SK-N-MC (cell line): ENCODE data around the gene THAP7.

ENCODE experiments used
- DNase-seq: peaks from one replicate; pipeline ENCODE4 v3.0.0-alpha.2; 2011; ENCODE audit warnings: low read depth, low spot score
- H3K27ac ChIP-seq: fragments of 200-600 bp; sonication (generic); 2 replicates; pipeline ENCODE4 v1.5.1; 2016; ENCODE audit warnings: mixed run types
- H3K36me3 ChIP-seq: fragments of 200-600 bp; sonication (generic); 2 replicates; pipeline ENCODE4 v1.6.1; 2017; ENCODE audit warnings: antibody characterized with exemption, low read length, mixed read lengths; ENCODE audit not compliant: insufficient read depth
- H3K4me3 ChIP-seq: fragments of 200-600 bp; sonication (generic); 2 replicates; pipeline ENCODE4 v1.5.1; 2016
- H3K9ac ChIP-seq: fragments of 200-600 bp; sonication (generic); 2 replicates; pipeline ENCODE4 v1.8.0; 2017; ENCODE audit warnings: mixed run types, mixed read lengths; ENCODE audit not compliant: insufficient read length
- H3K9me3 ChIP-seq: fragments of 200-600 bp; sonication (generic); 2 replicates; pipeline ENCODE4 v1.6.1; 2017; ENCODE audit warnings: low read depth, mild to moderate bottlenecking, antibody characterized with exemption, low read length, moderate library complexity, mixed read lengths
- EZH2 ChIP-seq: fragments of 200-600 bp; sonication (generic); IDR thresholded peaks from one replicate; pipeline ENCODE4 v1.6.1; 2017; ENCODE audit warnings: antibody characterized with exemption
- FOXP2 ChIP-seq: optimal IDR thresholded peaks from 2 replicates; pipeline ENCODE3; 2011; ENCODE audit warnings: mild to moderate bottlenecking, moderate library complexity; ENCODE audit not compliant: insufficient read depth; ENCODE audit errors: extremely low read length, control extremely low read depth
- POLR2AphosphoS5 ChIP-seq: IDR thresholded peaks from 2 replicates; pipeline ENCODE4 v1.6.1; 2012; ENCODE audit warnings: mild to moderate bottlenecking, low read depth, low read length, borderline replicate concordance

THAP7 gene

DNA sequence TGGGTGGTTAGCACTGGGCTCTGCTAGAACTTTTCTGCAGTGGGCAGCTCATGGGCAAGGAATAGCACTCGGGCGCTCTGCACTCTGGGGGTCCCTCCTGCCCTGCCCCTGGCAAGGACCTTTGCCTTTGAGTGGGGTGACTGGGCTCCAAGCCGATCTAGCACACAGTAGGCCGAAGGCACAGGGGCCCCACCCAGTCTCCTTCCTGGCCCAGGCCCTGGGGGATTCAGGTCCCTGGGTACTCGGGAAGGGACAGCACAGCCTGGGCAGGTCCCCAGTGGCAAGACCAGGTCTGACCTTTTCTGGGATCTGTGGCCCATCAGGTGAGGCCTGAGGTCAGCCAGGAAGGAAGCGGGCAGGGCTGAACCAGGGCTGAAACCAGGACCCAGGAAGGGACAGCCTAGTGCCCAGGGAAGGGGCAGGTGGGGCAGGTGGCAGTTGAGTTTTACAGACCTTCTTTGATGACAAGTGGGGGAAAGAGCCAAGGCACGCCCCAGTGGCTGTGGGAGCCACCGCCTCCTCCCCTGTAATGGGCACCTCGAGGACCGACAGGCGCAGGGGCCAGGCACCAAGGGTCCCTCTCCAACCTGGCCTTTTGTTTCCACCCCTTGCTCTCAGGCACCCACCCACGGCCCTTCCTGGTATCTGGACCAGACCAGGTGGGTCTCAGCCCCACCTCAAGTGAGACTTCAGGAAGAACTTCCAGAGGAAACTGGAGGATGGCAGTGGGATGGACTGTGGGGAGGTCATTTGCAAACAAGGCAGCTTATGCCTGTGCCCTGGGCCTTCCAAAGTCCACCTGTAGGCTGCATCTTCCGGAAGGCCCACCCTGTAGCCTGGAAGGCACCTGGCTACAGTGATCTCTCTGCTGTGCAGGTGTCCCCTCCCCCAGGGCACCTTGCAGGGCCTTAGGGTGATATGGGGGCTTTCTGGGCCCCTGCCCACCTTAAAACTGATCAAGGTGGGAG, 35.7 kb downstream of the THAP7 start:
- no peak overlapping the region for H3K4me3 ChIP-seq
- TF ChIP-seq EZH2 (no peak), FOXP2 (no peak), POLR2AphosphoS5 (no peak)
- DNase-seq, result no peak
- H3K9ac ChIP-seq, result no peak overlapping the region
- no peaks in the 10 kb centered on the region for H3K36me3 ChIP-seq
- H3K27ac ChIP-seq, result no peak overlapping the region
- H3K9me3 ChIP-seq, result no peaks in the 10 kb centered on the region

DNA sequence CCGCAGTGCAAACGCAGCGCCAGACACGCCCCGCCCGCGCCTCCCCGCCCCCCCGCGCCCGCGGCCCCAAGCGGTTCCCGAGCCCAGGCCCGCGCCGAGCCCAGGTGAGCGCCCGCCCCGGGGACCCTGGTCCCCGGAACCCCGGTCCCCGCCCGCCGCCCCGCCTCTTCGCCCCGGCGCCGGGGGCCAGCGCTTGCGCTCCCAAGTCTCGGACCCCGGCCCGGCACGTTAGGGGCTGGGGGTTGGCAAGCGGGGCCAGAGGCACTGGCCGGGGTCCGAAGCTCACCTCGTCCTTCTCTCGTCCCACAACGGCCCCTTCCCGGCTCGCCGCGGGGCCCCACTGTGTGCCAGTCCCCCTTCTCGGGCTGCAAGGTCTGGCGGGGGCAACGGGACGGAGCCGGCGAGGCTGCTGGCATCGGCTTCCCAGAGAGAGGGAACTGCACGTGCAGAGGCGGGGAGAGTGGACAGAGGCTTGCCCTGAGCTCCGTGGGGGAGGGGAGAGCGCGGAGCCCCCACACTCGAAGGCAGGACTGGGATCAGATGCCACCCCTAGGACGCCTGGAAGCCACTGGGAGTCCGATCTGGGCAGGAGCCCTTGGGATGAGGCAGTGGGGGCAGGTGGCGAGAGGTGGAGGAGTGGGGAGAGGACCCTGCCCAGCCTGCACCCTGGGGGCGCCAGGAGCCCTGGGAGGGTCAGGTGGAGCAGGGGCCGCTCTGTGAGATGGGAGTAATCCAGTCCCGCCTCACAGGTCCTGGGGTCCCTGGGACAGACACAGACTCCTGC, 36.6 kb downstream of the THAP7 start:
- Histone ChIP-seq H3K36me3 (no peaks in the 10 kb centered on the region), H3K9me3 (no peaks in the 10 kb centered on the region), H3K27ac (no peak overlapping the region), H3K9ac (no peak overlapping the region), H3K4me3 (no peak overlapping the region)
- DNase-seq, result no peak
- TF ChIP-seq EZH2 (no peak), FOXP2 (no peak), POLR2AphosphoS5 (no peak)

DNA sequence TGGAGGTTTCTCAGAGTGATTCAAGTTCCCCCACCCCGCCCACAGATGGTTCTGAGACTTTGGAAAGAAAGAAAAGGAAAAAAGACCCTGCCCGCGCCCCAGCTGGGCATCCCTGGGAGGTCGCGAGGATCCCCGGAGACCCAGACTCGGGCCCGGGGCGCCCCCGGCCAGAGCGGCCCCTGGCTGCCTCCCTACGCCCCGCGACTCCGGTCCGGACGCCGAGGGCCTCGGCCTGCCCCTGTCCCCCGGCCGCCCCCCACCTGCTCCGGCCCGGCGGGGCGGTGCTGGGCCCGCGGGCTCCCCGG, 37.2 kb downstream of the THAP7 start:
- no peak overlapping the region for H3K9ac ChIP-seq
- no peak overlapping the region for H3K4me3 ChIP-seq
- no peak for DNase-seq
- TF ChIP-seq FOXP2 (no peak), POLR2AphosphoS5 (no peak), EZH2 (no peak)
- H3K9me3 ChIP-seq, result no peaks in the 10 kb centered on the region
- H3K36me3 ChIP-seq, result no peaks in the 10 kb centered on the region
- no peak overlapping the region for H3K27ac ChIP-seq

DNA sequence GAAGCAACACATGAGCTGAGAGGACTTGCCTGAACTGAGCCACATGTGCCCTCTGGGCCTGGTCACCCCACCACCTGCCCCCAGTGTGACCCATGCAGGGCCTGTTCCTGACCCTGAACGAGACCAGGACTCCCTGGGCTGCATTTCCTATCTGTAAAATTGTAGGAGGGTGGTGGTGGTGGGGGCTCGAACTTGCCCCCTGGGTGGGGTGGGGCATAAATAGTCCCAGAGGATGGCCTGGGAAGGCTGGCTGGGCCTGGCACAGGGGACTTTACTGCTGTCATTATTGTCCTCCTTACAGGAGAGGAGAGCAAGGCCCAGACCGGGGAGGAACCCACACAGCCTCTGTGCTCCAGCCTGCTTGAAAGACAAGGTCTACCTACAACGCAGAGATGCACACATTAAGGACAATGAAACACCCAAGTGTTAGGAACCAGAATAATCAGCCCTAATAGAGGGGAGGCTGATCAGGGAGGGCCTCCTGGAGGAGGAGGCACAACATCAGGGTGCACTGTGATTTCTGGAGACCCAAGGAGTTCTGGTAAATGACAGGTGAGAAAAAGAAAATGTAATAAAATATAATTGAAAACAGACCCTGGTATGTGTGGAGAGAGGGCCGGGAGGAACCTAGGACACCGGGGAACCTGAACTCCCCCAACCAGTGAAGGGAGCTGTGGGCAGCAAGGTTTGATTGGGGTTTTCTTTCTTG, 37.7 kb downstream of the THAP7 start:
- Histone ChIP-seq H3K9ac (no peak overlapping the region), H3K4me3 (no peak overlapping the region), H3K36me3 (no peaks in the 10 kb centered on the region), H3K27ac (no peak overlapping the region), H3K9me3 (no peaks in the 10 kb centered on the region)
- no peak for DNase-seq
- TF ChIP-seq POLR2AphosphoS5 (no peak), EZH2 (no peak), FOXP2 (no peak)

DNA sequence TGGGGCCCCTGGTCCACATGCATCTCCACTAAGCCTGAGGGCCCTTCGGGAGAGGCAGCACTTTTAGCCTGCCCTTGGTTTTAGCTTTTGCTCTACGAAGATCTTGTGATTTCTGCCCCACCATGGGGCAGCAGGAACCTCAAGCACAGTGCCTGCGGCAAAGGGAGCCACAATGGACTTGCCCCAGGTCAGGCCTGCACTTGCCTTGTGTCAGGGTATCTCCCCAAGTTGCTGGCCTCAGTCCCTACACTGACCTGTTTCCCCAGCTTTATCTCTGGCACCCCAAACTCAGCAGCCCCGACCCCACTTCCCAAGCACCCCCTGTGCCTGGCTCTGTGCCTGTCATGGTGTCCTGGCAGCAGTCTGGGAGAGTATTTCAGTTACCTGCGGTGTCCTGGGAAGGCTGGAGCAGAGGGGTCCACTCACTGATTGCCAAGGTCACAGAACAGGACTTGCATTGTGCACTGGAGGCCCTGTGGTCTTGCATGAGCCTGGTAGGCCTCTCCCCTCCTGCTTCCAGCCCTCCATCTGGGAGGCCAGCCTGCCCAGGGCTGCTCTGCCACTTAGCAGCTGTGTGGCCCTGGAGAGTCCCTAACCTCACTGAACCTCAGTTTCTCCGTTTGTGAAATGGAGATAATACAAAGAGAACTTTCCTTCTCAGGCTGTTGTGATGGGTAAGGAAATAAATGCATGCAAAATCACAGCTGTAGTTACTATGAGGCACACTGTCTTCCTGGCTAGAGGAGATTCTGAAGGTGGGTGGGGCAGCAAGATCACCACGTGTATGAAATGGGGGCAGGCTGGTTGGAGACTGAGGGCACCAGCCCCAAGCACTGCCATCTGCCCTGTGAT, 38.5 kb downstream of the THAP7 start:
- no peak for TF ChIP-seq FOXP2
- no peak for TF ChIP-seq EZH2
- TF ChIP-seq POLR2AphosphoS5, result no peak
- H3K36me3 ChIP-seq, result no peaks in the 10 kb centered on the region
- no peak overlapping the region for H3K4me3 ChIP-seq
- no peak for DNase-seq
- H3K9me3 ChIP-seq, result no peaks in the 10 kb centered on the region
- H3K27ac ChIP-seq, result no peak overlapping the region
- no peak overlapping the region for H3K9ac ChIP-seq

DNA sequence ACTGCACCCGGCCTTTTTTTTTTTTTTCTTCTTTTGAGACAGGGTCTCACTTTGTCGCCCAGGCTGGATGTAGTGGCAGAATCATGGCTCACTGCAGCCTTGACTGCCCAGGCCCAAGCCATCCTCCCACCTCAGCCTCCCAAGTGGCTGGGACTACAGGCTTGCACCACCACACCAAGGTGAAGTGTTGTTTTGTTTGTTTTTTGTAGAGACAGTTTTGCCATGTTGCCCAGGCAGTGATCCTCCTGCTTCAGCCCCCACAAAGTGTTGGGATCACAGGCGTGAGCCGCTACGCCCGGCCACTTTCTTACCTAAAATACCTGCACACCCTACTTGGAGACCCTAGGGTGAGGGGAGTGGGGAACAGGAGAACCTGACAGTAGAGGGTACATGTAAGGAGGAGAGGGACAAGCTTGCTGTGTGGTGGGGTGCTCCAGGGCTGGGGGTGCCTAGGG, 39.4 kb downstream of the THAP7 start:
- no peaks in the 10 kb centered on the region for H3K9me3 ChIP-seq
- no peak overlapping the region for H3K9ac ChIP-seq
- no peak for DNase-seq
- no peak overlapping the region for H3K4me3 ChIP-seq
- no peak overlapping the region for H3K27ac ChIP-seq
- no peaks in the 10 kb centered on the region for H3K36me3 ChIP-seq
- TF ChIP-seq FOXP2 (no peak), POLR2AphosphoS5 (no peak), EZH2 (no peak)

DNA sequence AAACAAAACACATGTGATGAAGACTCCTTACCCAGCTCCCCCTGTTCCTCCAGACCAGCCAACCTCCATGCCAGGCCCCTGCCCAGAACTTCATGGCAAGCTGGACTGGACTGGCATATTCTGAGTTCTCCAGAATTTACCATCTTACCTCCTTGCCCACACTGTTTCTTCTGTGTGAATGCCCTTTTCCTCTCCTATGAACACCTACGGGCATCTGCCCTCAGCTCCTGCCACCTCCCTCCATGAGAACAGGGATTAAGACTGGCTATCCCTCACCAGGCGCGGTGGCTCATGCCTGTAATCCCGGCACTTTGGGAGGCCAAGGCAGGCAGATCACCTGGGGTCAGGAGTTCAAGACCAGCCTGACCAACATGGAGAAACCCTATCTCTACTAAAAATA, 41.3 kb downstream of the THAP7 start:
- Histone ChIP-seq H3K27ac (no peak overlapping the region), H3K4me3 (no peak overlapping the region)
- no peak for TF ChIP-seq FOXP2
- TF ChIP-seq POLR2AphosphoS5, result no peak
- TF ChIP-seq EZH2, result no peak

More for the DNA sequence above, 41.3 kb downstream of the THAP7 start:
- DNase-seq, result no peak
- no peak overlapping the region for H3K9ac ChIP-seq
- no peaks in the 10 kb centered on the region for H3K9me3 ChIP-seq
- H3K36me3 ChIP-seq, result no peaks in the 10 kb centered on the region
